Fibroblast of villous mesenchyme (primary cell): ENCODE data around the gene FTCDNL1. TPM values are rescaled to one million over a fixed set of nuclear protein-coding genes. Genes with fewer than 3 reads are reported as not detected.

ENCODE experiments used
- DNase-seq: peaks from one replicate; pipeline ENCODE4 v3.0.0-alpha.2; 2010; ENCODE audit warnings: low read depth
- H3K4me3 ChIP-seq: 2 replicates; pipeline ENCODE4 v1.5.1; 2011; ENCODE audit warnings: low read depth, mild to moderate bottlenecking, low read length
- CTCF ChIP-seq: IDR thresholded peaks from 2 replicates; pipeline ENCODE4 v1.5.1; 2012; ENCODE audit warnings: low read depth, mild to moderate bottlenecking, low read length; ENCODE audit not compliant: insufficient read depth
- total RNA-seq: library from RNA; depleted of rRNA; stranded (reverse); fragments of >200 nt; gene quantifications from 2 replicates; pipeline ENCODE4 v1.2.3, GENCODE V29; 2012

Gene FTCDNL1
- total RNA-seq, 1 donor, result 0.43 TPM

DNA sequence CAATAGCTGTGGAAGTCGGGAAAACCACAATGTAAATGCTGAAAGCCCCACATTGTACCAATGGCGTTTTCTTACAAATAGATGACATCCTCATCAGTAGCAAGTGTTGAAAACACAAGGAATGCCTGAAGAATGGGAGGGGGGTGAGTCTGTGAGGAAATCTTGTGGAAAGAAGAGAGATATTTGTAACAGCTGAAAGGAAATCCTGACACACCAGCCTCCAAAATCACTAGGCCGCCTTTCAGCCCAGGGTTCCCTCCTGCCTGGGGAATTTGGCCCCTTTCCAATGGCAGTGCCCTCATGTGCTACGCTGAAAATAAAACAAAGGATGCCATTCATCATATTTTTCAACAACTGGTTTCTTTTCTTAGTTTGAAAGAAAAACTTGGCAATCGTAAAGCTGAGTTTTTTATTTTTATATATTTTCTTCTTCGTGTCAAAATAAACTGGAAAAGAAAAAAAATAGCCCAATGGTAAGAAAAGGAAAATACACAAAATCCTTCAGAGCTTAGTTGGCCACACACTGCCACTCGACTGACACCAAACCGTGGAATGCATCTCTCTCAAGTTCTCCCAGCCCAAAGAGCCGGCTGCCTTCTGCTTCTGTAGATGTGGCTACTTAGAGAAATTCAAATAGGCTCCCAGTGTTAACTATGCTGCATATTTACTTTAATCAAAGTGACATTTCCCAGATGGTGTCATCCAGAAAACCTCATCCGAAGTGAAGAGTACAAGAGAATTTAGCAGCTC lies 52.0 kb downstream of the FTCDNL1 start:
- no peak overlapping the region for H3K4me3 ChIP-seq
- TF ChIP-seq CTCF, result no peak
- no peak for DNase-seq

DNA sequence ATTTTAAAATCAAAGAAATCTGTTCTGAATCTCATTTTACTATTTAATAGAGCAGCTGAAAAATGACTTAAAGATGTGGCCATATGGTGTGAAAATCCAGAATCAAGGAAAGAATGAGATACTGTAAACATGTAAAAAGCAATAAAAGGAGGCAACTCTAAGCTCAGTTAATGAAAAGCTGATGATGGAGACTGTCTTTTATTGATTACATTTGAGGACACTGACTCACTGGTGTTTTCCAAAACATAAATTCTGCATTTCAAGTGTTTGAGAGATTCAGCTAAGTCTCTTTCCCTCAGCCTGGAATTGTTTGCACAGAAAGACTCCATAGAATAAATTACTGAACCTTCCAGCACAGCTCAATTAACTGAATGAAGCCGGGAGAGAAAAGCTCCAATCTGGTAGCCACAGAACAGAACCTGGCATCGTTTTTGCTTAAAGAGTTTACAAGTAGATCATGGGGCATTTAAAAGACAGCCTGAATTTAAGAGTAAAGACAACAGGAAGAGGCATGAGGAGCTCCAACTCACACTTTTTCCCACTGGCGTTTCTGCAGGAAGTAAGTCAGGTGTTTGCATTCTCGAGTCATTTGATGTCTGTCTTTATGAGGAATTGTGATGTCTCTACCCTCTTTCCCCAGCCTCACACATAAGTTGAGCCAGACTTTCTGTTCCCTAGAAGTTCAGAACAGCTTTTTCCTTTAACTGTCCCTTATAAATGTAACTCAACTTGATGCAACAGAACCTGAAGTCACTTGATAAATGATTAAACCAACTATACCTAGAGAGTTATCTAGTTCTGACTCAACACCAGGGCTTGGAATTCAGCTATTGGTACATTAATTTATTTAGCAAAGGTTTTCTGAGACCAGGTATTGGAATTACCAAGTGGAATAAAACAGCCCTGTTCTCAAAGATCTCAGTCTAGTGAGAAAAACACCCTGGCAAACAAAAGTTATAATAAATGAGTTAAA lies 53.3 kb downstream of the FTCDNL1 start:
- H3K4me3 ChIP-seq, result no peak overlapping the region
- no peak for DNase-seq
- no peak for TF ChIP-seq CTCF

DNA sequence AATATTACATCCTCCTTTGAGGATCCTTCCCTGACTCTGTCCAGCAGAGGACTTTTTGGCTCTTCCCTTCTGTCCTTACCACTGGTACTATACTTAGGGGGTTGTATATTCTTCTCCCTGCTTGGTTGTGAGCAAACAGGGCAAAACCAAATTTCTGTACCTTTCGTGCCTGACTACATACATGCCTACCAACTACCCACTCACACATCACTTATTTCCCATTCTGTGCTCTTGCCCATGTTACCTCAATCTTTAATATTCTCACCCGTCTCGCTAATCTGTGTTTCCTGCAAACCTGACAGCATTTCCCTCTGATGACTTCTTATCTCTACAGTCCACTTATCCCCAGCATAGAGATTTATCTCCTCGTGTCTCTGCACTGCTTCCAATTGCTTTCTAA lies 58.6 kb downstream of the FTCDNL1 start:
- no peak for DNase-seq
- H3K4me3 ChIP-seq, result no peak overlapping the region
- TF ChIP-seq CTCF, result no peak

- no peak for TF ChIP-seq CTCF
- DNase-seq, result no peak
- no peak overlapping the region for H3K4me3 ChIP-seq
Observed at GRCh38 chr2:199791326-199791725, 59.7 kb downstream of the FTCDNL1 start.

DNA sequence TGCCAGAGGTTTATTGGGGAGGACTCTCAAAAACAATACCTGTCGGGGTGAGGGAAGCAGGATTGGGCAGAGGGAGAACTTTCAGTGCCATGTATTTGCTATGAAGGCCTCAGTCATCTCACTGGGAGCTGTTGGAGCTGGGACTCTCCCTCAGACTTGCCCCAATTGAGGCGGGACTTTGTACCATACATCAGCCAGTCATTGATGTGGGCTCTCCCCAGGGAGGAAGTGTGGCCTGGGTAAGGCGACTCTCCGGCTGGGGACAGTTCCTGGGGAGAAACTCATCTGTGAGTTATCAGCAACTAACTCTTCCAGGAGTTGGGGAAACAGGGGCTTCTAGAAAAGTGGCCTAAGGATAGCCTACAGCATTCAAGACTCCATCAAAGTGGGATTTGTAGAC lies 66.5 kb downstream of the FTCDNL1 start:
- no peak for DNase-seq
- no peak for TF ChIP-seq CTCF
- no peak overlapping the region for H3K4me3 ChIP-seq

DNA sequence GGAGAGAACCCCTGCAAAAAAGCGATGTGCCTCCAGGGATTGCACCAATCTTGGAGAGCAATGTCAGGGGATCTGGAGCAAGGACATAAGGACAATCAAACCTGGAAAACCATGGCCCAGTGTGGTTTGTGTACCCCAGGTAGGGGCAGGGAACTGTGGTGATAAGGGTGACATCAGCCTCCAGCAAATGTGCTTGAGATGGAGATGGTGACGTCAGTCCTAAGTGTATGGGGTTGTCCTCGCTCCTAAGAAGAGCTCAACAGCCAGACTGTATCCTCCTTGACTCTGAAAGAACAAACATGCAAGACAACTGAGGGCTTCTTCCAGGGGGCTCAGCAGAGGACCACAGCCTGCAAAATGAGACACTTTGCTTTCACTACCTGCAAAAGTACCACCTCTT lies 71.4 kb downstream of the FTCDNL1 start:
- no peak overlapping the region for H3K4me3 ChIP-seq
- no peak for TF ChIP-seq CTCF
- DNase-seq, result no peak
